Stimulated activated CD4-positive, alpha-beta T cell treated with anti-CD3 and anti-CD28 coated beads, Interleukin-1b, Interleukin-23, amount 100 ng/mL, for 4 hours (primary cell): ENCODE data around the gene ZNF319.
"Not testable (repeated sequence)": the region's sequence is repeated elsewhere in the genome, so short reads cannot be mapped to it uniquely, and the experiment has no call there.

ENCODE experiments used
- DNase-seq, 2 donors: peaks; one replicate each; pipeline ENCODE4 v3.0.0-alpha.2; 2020; ENCODE audit warnings: low read depth in 2 of 2

The ZNF319 gene

GRCh38 chr16:57997528-57998265 lies 2.8 kb downstream of the ZNF319 start:
- no peak for DNase-seq

GRCh38 chr16:57997176-57997527 lies 3.3 kb downstream of the ZNF319 start:
- DNase-seq: no peak

- no peak for DNase-seq
Measured at GRCh38 chr16:57996406-57997175, 3.9 kb downstream of the ZNF319 start.

- no peak for DNase-seq
Measured at GRCh38 chr16:57995721-57996405, 4.6 kb downstream of the ZNF319 start.

GRCh38 chr16:57994778-57995177 lies 5.7 kb downstream of the ZNF319 start:
- DNase-seq: no peak

GRCh38 chr16:57994361-57994760 lies 6.1 kb downstream of the ZNF319 start:
- no peak for DNase-seq

GRCh38 chr16:57993897-57994296 lies 6.6 kb downstream of the ZNF319 start:
- no peak for DNase-seq

GRCh38 chr16:57993438-57993837 lies 7.0 kb downstream of the ZNF319 start:
- no peak for DNase-seq

- DNase-seq: no peak
Measured at GRCh38 chr16:57992084-57992483, 8.4 kb downstream of the ZNF319 start.

GRCh38 chr16:57991551-57992059 lies 8.9 kb downstream of the ZNF319 start:
- DNase-seq: no peak

GRCh38 chr16:57988929-57989328 lies 11.5 kb downstream of the ZNF319 start:
- DNase-seq: no peak

- no peak for DNase-seq
Measured at GRCh38 chr16:57987441-57988177, 12.9 kb downstream of the ZNF319 start.

GRCh38 chr16:57986196-57986595 lies 14.3 kb downstream of the ZNF319 start:
- DNase-seq: no peak

GRCh38 chr16:57985204-57986181 lies 15.0 kb downstream of the ZNF319 start:
- DNase-seq: peak in 1 of 2 donors; percentile 21

- DNase-seq: peak; percentile 88 to 90
Measured at GRCh38 chr16:57984443-57985203, 15.8 kb downstream of the ZNF319 start.

GRCh38 chr16:57982385-57982784 lies 18.1 kb downstream of the ZNF319 start:
- no peak for DNase-seq

GRCh38 chr16:57981636-57982035 lies 18.8 kb downstream of the ZNF319 start:
- DNase-seq: no peak

GRCh38 chr16:57979006-57979585 lies 21.4 kb downstream of the ZNF319 start:
- DNase-seq: no peak

- not testable (repeated sequence) for DNase-seq
Measured at GRCh38 chr16:57978070-57978465, 22.4 kb downstream of the ZNF319 start.
